ENCODE data around the gene ZER1.
A peak's percentile ranks its signal among the peaks of the same experiment; 100 is the strongest.
"Not testable (repeated sequence)": the region's sequence is repeated elsewhere in the genome, so short reads cannot be mapped to it uniquely, and the experiment has no call there.

The ZER1 gene

GRCh38 chr9:128713941-128714573 lies 57.7 kb downstream of the ZER1 start:
- DNase-seq = no peak

- DNase-seq = no peak
Observed at GRCh38 chr9:128713411-128713780, 58.3 kb downstream of the ZER1 start.

GRCh38 chr9:128712451-128713410 lies 59.0 kb downstream of the ZER1 start:
- no peak for DNase-seq

GRCh38 chr9:128707446-128707845 lies 64.3 kb downstream of the ZER1 start:
- no peak for DNase-seq

DNA sequence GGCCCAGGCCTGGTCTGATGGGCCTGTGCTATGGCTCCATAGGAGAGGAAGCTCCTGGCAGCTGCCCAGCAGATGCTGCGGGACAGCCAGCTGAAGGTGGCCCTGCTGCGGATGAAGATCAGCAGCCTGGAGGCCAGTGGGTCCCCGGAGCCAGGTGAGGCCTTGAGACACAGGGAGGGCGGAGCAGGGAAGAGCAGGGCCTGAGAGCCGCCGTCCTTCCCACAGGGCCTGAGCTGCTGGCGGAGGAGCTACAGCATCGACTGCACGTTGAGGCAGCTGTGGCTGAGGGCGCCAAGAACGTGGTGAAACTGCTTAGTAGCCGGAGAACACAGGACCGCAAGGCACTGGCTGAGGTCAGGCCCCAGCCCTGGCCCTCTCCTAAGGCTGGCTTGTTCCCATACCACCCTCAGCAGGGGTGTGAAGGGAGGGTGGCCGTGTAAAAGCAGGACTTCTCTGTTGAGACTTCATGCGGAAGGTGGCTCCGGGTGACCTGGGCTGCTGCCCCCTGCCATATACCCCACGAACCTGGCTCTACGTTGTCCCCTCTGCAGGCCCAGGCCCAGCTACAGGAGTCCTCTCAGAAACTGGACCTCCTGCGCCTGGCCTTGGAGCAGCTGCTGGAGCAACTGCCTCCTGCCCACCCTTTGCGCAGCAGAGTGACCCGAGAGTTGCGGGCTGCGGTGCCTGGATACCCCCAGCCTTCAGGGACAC lies 64.9 kb downstream of the ZER1 start:
- no peak for DNase-seq

DNA sequence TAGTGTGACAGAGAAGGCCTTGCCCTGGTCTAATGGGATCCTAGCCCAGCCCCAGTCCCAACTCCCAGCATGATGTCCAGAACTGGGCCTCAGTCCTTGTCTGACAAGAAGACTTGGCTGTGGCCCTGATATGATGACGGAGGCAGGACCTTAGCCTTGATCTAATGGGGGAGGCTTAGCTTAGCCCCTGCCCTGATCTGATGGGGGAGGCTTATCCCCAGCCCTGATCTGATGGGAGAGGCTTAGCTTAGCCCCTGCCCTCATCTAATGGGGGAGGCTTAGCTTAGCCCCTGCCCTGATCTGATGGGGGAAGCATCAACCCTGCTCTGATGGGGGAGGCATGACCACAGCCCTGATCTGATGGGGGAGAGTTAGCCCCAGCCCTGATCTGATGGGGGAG lies 65.7 kb downstream of the ZER1 start:
- DNase-seq = no peak

DNA sequence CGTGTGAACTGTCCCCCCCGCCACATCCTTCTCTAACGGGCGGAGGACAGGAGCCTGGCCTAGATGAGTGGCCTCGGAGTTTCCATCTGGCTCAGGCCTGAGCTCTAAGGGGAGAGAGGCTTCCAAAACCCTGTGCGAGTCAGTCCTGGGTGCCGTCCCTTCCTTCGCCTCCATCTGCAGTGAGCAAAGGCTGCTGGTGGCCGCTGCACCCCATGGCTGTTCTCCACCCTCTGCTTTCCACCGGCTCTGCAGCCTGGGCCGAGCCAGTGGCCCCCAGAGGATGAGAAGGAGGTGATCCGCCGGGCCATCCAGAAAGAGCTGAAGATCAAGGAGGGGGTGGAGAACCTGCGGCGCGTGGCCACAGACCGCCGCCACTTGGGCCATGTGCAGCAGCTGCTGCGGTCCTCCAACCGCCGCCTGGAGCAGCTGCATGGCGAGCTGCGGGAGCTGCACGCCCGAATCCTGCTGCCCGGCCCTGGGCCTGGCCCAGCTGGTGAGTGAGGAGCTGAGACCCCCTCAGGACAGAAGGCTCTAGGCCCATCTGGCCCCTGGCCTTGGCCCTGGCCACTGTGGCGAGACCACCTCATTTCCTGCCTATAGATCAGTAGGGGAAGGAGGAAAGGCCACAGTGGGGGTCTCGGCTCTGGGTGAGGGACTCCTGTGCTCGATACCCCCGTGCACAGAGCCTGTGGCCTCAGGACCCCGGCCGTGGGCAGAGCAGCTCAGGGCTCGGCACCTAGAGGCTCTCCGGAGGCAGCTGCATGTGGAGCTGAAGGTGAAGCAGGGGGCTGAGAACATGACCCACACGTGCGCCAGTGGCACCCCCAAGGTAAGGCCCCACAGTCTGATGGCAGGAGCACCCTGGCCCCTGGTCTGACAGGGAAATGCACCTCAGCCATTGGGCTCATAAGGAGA lies 66.4 kb downstream of the ZER1 start:
- no peak for DNase-seq

GRCh38 chr9:128704356-128704670 lies 67.4 kb downstream of the ZER1 start:
- no peak for DNase-seq

DNA sequence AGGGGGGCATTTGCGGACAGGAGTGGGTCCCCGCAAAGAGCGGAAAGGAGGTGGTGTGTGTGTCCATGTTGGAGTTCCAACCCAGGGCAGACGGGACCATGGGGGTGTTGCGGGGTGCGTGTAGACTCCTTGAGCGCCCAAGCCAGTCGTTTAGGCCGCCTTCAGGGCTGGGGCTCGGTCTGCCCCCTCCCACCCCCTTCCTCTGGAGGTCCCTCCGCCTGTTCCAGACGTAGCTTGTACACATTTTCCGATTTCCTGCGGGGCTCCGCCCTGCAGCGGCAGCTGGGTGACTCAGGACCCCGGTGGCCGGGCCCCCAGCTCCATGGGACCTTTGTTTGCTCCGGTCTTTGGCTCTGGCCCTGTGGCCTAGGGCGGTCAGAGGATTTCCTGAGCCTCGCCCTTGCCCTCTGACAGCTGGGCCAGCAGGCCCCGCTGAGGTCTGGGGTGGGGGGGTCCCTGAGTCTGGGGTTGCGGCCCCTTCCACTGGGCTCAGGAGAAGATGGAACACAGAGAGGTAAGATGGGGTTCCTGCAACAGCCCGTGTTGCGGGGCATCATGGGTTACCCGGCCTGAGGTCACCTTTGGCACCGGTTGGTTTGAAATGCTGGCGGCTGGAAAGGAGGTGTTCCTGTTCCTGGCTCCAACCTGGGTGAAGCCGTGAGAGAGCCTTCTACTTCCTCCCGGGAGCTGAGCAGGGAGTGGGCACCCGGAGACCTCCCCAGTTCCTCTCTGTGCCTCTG lies 67.9 kb downstream of the ZER1 start:
- no peak for DNase-seq

- DNase-seq = peak; percentile 31
Observed at GRCh38 chr9:128702949-128703615, 68.6 kb downstream of the ZER1 start.

DNA sequence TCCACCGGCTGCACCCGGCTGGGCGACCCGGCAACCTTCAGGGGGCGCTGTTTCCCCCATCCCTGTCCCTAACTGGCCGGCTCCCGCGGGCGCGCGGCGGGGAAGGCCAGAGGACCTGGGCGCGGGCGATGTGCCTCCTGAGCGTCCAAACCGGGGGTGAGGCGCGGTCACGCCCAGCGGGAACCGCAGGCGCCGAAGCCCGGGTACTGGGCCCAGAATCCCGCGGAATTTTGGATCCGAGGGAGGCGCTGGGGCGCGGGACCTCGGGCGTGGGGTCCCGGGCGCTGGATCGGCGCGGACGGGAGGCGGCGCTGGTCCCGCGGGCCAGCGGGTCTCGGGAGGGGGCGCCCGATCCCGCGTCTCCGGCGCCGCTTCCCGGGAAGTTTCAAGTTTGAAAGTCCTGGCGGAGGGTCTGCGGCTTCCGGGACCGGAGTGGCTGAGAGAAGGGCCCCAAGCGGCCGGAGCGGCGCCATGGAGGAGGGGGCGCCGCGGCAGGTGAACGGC lies 69.2 kb downstream of the ZER1 start, which contains the start of gene PKN3:
Gene PKN3 (plus strand): TSS at position 59 of the 504 bp plus-strand sequence. CDS start 413 bp downstream, at position 472.
- DNase-seq = peak; percentile 86

DNA sequence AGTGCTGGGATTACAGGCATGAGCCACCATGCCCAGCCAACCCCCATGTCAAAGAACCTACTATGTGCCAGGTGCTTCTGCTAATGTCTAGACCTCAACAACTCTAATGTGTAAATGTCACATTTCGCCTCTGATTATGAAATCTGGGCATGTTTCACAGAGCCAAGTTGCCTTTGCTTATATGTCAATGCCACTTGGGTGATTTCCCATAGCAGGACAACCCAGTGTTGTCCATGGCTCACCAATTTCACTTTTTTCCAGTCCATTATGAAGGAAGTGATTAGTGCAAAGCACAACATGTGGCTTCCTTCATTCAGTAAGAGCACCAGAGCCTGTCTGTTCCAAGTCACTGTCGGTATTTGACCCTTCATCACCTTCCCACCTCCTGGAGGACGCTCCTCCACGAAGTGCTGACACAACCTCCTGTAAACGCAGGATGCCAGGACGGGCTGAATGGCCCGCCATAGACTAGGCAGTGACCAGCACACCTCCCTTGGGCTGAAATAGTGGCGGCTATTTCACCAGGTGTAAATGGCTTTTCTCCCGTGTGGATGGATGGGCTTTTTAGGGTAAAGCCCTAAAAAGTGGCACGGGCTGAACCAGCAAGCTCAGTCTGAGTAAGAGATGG lies 70.4 kb downstream of the ZER1 start:
- no peak for DNase-seq

- not testable (repeated sequence) for DNase-seq
Observed at GRCh38 chr9:128699096-128699795, 72.5 kb downstream of the ZER1 start.

DNA sequence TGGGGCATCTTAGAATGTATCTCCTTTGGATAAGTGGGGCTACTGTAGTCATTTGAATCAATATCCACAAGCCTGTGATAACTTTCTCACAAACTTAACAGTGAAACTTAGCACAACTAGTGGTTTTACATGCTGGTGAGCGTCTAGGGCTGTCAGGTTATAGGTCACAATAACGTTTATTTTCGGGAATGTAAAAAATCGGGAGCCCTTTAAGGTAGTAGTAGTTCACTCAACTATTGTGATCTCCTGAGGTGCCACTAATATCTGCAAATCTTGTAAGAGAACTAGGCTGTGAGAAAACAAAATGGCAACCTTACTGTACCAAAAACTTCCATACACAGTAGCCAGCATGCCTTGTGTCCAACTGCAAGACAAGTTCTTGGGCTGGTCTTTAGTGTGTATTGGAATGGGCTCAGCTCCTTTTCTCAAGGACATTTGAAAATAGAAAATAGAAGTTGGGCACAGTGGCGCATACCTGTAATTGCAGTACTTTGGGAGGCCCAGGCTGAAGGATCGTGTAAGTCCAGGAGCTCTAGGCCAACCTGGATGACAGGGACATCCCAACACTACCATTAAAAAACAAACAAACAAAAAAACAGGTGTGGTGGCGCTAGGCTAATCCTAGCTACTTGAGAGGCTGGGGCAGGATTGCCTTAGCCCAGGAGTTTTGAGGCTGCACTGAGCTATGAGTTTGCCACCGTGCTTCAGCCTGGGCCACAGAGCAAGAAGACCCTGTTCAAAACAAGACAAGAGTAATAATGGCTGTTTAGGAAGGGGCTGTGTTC lies 74.6 kb downstream of the ZER1 start:
- DNase-seq = no peak

- DNase-seq = no peak
Observed at GRCh38 chr9:128694344-128694743, 77.4 kb downstream of the ZER1 start.

DNA sequence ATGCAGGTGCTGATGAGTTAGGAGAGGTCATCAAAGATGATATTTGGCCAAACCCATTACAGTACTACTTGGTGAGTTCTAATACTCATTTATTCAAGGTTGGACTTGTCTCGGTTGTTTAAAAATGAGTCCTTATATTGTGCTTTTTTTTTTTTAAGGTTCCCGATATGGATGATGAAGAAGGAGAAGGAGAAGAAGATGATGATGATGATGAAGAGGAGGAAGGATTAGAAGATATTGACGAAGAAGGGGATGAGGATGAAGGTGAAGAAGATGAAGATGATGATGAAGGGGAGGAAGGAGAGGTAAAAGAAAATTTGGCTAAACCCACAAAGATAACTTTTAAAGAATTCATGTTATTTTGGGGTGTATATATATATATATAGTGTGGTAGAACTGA lies 78.0 kb downstream of the ZER1 start:
- not testable (repeated sequence) for DNase-seq

- no peak for DNase-seq
Observed at GRCh38 chr9:128690684-128691034, 81.1 kb downstream of the ZER1 start.

DNA sequence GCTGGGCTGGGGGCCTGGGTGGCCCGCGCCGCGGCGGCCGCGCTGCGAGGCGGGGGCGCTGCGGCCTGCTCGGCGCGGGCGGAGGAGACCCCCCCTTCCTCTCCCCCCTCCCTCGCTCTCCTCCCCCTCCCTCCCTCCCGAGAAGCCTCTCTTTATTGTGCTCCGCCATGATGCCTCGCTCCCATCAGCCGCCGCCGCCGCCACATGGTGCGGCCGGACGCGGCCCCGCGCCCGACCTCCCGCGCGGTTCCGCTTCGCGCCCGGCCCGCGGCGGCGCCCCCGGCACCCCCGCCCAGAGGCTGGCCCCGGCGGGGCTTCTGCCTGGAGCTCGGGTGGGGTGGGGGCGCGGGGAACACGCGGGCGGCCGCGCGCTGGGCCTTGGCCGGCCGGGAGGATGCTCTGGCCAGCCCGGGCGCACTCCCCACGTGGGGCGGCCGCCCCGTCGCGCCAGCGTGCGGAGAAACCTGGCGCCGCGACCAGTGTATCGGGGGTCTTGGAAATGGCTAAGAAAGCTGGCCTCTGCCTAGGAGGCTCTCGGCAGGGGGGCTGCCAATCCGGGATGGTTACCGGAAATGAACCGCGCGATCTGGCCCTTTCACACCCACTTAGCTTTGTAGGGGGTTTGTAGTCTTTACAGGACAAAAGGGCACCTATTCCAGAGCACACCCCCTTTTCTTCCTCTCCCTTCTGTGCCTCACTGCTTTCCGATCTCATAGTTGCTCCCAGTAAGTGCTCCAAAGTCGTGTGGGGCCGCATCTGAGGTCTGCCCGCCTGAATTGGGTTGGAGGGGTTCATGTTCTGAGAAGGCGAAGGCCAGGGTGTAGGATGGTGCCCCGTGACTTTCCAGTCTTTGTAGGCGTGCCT lies 81.7 kb downstream of the ZER1 start:
- peak; percentile 57 for DNase-seq

Measured in activated CD8-positive, alpha-beta memory T cell treated with anti-CD3 and anti-CD28 coated beads, Interleukin-2, amount 50 U/mL, for 4 hours (primary cell).